Gastroesophageal sphincter (tissue), 3 donors: ENCODE measurements around the gene DNMT1.

ENCODE experiments used
- POLR2A ChIP-seq, 2 donors: fragments of 450-650 bp; IDR thresholded peaks; one replicate each; pipeline ENCODE4 v1.6.1; 2017; ENCODE audit warnings: antibody characterized with exemption in 2 of 2, mild to moderate bottlenecking in 2 of 2, moderate library complexity in 1 of 2
- POLR2AphosphoS5 ChIP-seq: sonication (generic); formaldehyde crosslinking; IDR thresholded peaks from one replicate; pipeline ENCODE4 v1.6.1; 2017; ENCODE audit warnings: antibody characterized with exemption
- TF ChIP-seq, protein P1 (sequence below), 4 experiments: fragments of 200-600 bp in 2 of 4; fragments of 450-650 bp in 2 of 4; sonication (generic) in 1 of 4; IDR thresholded peaks; one replicate each; pipeline ENCODE4 v1.5.1; 2017 to 2019; ENCODE audit warnings: antibody characterized with exemption in 4 of 4, mild to moderate bottlenecking in 2 of 4, moderate library complexity in 2 of 4

DNA sequence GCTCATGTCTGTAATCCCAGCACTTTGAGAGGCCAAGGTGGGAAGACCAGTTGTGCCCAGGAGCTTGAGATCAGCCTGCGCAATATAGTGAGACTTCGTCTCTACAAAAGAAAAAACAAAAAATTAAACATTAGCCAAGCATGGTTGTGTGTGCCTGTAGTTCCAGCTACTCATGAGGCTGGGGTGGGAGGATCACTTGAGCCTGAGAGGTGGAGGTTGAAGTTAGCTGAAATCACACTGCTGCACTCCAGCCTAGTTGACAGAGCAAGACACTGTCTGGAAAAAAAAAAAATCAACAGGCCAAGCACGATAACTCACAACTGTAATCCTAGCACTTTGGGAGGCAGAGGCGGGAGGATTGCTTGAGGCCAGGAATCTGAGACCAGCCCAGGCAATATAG, 40.2 kb upstream of the DNMT1 start:
- TF ChIP-seq, protein P1, sequence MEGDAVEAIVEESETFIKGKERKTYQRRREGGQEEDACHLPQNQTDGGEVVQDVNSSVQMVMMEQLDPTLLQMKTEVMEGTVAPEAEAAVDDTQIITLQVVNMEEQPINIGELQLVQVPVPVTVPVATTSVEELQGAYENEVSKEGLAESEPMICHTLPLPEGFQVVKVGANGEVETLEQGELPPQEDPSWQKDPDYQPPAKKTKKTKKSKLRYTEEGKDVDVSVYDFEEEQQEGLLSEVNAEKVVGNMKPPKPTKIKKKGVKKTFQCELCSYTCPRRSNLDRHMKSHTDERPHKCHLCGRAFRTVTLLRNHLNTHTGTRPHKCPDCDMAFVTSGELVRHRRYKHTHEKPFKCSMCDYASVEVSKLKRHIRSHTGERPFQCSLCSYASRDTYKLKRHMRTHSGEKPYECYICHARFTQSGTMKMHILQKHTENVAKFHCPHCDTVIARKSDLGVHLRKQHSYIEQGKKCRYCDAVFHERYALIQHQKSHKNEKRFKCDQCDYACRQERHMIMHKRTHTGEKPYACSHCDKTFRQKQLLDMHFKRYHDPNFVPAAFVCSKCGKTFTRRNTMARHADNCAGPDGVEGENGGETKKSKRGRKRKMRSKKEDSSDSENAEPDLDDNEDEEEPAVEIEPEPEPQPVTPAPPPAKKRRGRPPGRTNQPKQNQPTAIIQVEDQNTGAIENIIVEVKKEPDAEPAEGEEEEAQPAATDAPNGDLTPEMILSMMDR (IDR thresholded peaks at IDR 0.05), result no peak
- TF ChIP-seq POLR2A (IDR thresholded peaks at IDR 0.05), result no peak
- no peak for TF ChIP-seq POLR2AphosphoS5
